Mammary epithelial cell (primary cell): ENCODE measurements around the gene CMYA5.

Experiments
- CTCF ChIP-seq, 2 donors: IDR thresholded peaks in 1 of 2; conservative IDR thresholded peaks in 1 of 2; 2 replicates each; pipeline ENCODE4 v1.5.1; 2011 to 2012; ENCODE audit warnings: inconsistent platforms in 2 of 2, low read length in 2 of 2, mild to moderate bottlenecking in 2 of 2, control low read depth in 1 of 2, low read depth in 1 of 2; ENCODE audit not compliant: insufficient read depth in 1 of 2; ENCODE audit errors: extremely low read depth in 1 of 2
- EZH2 ChIP-seq: IDR thresholded peaks from 2 replicates; pipeline ENCODE4 v1.6.1; 2012; ENCODE audit warnings: low read length, inconsistent platforms, borderline replicate concordance

GRCh38 chr5:79827159-79827629 lies 137.6 kb downstream of the CMYA5 start:
- TF ChIP-seq CTCF (conservative IDR thresholded peaks at IDR 0.05 in 1 of 2, IDR thresholded peaks at IDR 0.05 in 1 of 2; ENCODE audit: extremely low read depth in 1 of 2, insufficient read depth in 1 of 2, low read depth in 1 of 2, low read length in 2 of 2) (no peak), EZH2 (no peak)
